HG02938 (cell line): ENCODE measurements around the gene CSH2.

Experiments used
- ATAC-seq: cut with Tn5 transposase; IDR thresholded peaks from one replicate; pipeline ENCODE4 v1.9.1; 2021; ENCODE audit warnings: mild to moderate bottlenecking, moderate library complexity; ENCODE audit not compliant: unreplicated experiment

Gene CSH2

GRCh38 chr17:63835167-63835720 is 38.2 kb downstream of the CSH2 start:
- ATAC-seq: no peak

- no peak for ATAC-seq
Measured at GRCh38 chr17:63834431-63835166, 38.9 kb downstream of the CSH2 start.

GRCh38 chr17:63833741-63834373 is 39.6 kb downstream of the CSH2 start:
- ATAC-seq: no peak

- ATAC-seq: no peak
Measured at GRCh38 chr17:63833026-63833740, 40.3 kb downstream of the CSH2 start.

GRCh38 chr17:63832455-63832854 is 41.0 kb downstream of the CSH2 start:
- ATAC-seq: no peak

- ATAC-seq: no peak
Measured at GRCh38 chr17:63832014-63832413, 41.5 kb downstream of the CSH2 start.

GRCh38 chr17:63831505-63831904 is 42.0 kb downstream of the CSH2 start:
- no peak for ATAC-seq

GRCh38 chr17:63830904-63831491 is 42.5 kb downstream of the CSH2 start:
- no peak for ATAC-seq

- no peak for ATAC-seq
Measured at GRCh38 chr17:63830278-63830677, 43.2 kb downstream of the CSH2 start.

GRCh38 chr17:63828936-63829335 is 44.5 kb downstream of the CSH2 start:
- ATAC-seq: no peak

GRCh38 chr17:63827801-63828221 is 45.7 kb downstream of the CSH2 start:
- ATAC-seq: no peak

GRCh38 chr17:63827002-63827800 is 46.3 kb downstream of the CSH2 start, which contains the start of the genes FTSJ3 and PSMC5:
TSS of gene FTSJ3 (minus strand) at chr17:63827663. CDS start at chr17:63826902, 761 bp downstream.
TSS of gene PSMC5 (plus strand) at chr17:63827431. CDS start at chr17:63827491, 60 bp downstream.
- peak; percentile 88 for ATAC-seq

- peak; percentile 6 for ATAC-seq
Measured at GRCh38 chr17:63826468-63827001, 46.9 kb downstream of the CSH2 start.

- no peak for ATAC-seq
Measured at GRCh38 chr17:63824362-63824761, 49.1 kb downstream of the CSH2 start.

GRCh38 chr17:63823659-63824331 is 49.7 kb downstream of the CSH2 start:
- no peak for ATAC-seq

- ATAC-seq: no peak
Measured at GRCh38 chr17:63822537-63822936, 50.9 kb downstream of the CSH2 start.
